Kidney (tissue), 14 donors: Measurements from ENCODE around the gene PALLD. TPM values are rescaled to one million over a fixed set of nuclear protein-coding genes. Genes with fewer than 3 reads are reported as not detected.
A peak's percentile ranks its signal among the peaks of the same experiment; 100 is the strongest.

Experiments used
- DNase-seq, 5 donors: peaks; one replicate each; pipeline ENCODE4 v3.0.0-alpha.2; 2013 to 2020
- FAIRE-seq: peaks from 2 replicates; lab custom pipeline; 2012; peaks lifted over from hg19 to GRCh38; lab: Jason Lieb, UNC
- H3K27ac ChIP-seq, 2 donors: one replicate each; pipeline ENCODE4 v1.7.0; 2013; ENCODE audit warnings: low read depth in 2 of 2, low read length in 2 of 2, inconsistent platforms in 1 of 2
- H3K27me3 ChIP-seq: one replicate; pipeline ENCODE4 v1.7.1; 2013; ENCODE audit warnings: low read length, inconsistent platforms; ENCODE audit not compliant: control insufficient read depth, insufficient read depth
- H3K36me3 ChIP-seq, 3 donors: one replicate each; pipeline versions ENCODE4 v1.7.0 to v1.7.1; 2013; ENCODE audit warnings: low read length in 3 of 3, control low read depth in 1 of 3, inconsistent platforms in 1 of 3; ENCODE audit not compliant: insufficient read depth in 3 of 3, control insufficient read depth in 2 of 3
- H3K4me1 ChIP-seq, 3 donors: one replicate each; pipeline versions ENCODE4 v1.7.0 to v1.7.1; 2013; ENCODE audit warnings: low read length in 3 of 3, inconsistent platforms in 1 of 3, low read depth in 1 of 3; ENCODE audit not compliant: control insufficient read depth in 2 of 3, insufficient read depth in 2 of 3
- H3K4me3 ChIP-seq, 3 donors: one replicate each; pipeline versions ENCODE4 v1.7.0 to v1.8.1; 2013; ENCODE audit warnings: low read length in 3 of 3, control low read depth in 1 of 3, inconsistent platforms in 1 of 3
- H3K9ac ChIP-seq, 3 donors: one replicate each; pipeline versions ENCODE4 v1.7.0 to v1.7.1; 2013; ENCODE audit warnings: low read length in 3 of 3, control low read depth in 1 of 3, inconsistent platforms in 1 of 3
- H3K9me3 ChIP-seq, 3 donors: one replicate each; pipeline versions ENCODE4 v1.7.0 to v1.7.1; 2013; ENCODE audit warnings: low read length in 3 of 3, control low read depth in 1 of 3, inconsistent platforms in 1 of 3; ENCODE audit not compliant: control insufficient read depth in 2 of 3, insufficient read depth in 1 of 3
- CTCF ChIP-seq: IDR thresholded peaks from 3 replicates; pipeline ENCODE4 v1.5.1; 2012; ENCODE audit warnings: mild to moderate bottlenecking, moderate library complexity, borderline replicate concordance; ENCODE audit not compliant: insufficient read depth; ENCODE audit errors: extremely low read depth
- intact Hi-C: fragments of 100-400 bp; cut with DNase I; formaldehyde crosslinking; loops from one replicate; pipeline ENCODE4 v1.11.1; 2022
- polyA plus RNA-seq: library from polyadenylated mRNA; stranded (reverse); fragments of 350-450 nt; fragmentation: Illumina TruSeq; extraction: RNeasy Lipid Tissue Mini Kit (QIAGEN cat#74804); gene quantifications from one replicate; pipeline ENCODE4 v1.2.3, GENCODE V29; 2014; ENCODE audit warnings: low read depth, low replicate concordance; ENCODE audit not compliant: insufficient read depth
- total RNA-seq: library from RNA; stranded (reverse); fragmentation: NEBNext Ultra II Directional; extraction: Animal tissue kit (Norgen Biotek cat#: 25700); gene quantifications from one replicate; pipeline ENCODE4 v1.2.1, GENCODE V29; 2021
- donor health status: control.
- donor health status: control.
- donor health status: control.
- donor health status: control.
- donor health status: control.
- donor health status: DM: yes; HTN: yes; CAD: no.
- donor health status: Normal renal cell carcinoma (clear cell type).

The PALLD gene
- total and polyA plus RNA-seq, 2 donors from 2014 or later: 43.4 to 120 TPM

GRCh38 chr4:168928875-168929274, 432.0 kb downstream of the PALLD start:
- Histone ChIP-seq H3K4me1 (no peaks in the 10 kb centered on the region), H3K27me3 (no peaks in the 10 kb centered on the region), H3K9ac (no peak overlapping the region), H3K4me3 (no peak overlapping the region), H3K36me3 (peaks cover 14 to 25% (median 17%) of the 10 kb centered on the region in 3 donors), H3K9me3 (no peaks in the 10 kb centered on the region), H3K27ac (no peak overlapping the region)
- no peak for TF ChIP-seq CTCF
- FAIRE-seq (no peak), DNase-seq (no peak)
- intact Hi-C loops: loop anchor here (10.0 kb wide), 1 partner anchor 556 kb away; no protein-coding TSS in a partner anchor

GRCh38 chr4:168930413-168931196, 433.8 kb downstream of the PALLD start:
- peaks cover 3 to 21% (median 8%) of the 10 kb centered on the region in 3 donors for H3K36me3 ChIP-seq

GRCh38 chr4:168931215-168931650, 434.4 kb downstream of the PALLD start:
- Histone ChIP-seq H3K9ac (no peak overlapping the region), H3K4me1 (no peaks in the 10 kb centered on the region), H3K27ac (no peak overlapping the region), H3K9me3 (no peaks in the 10 kb centered on the region), H3K4me3 (no peak overlapping the region), H3K27me3 (no peaks in the 10 kb centered on the region), H3K36me3 (peaks cover 3 to 18% (median 8%) of the 10 kb centered on the region in 3 donors)
- intact Hi-C loops: no loop called here
- DNase-seq: no peak
- no peak for FAIRE-seq
- no peak for TF ChIP-seq CTCF

More at GRCh38 chr4:168930413-168931196, 433.8 kb downstream of the PALLD start:
- H3K4me3 ChIP-seq: no peak overlapping the region
- no peak overlapping the region for H3K9ac ChIP-seq
- TF ChIP-seq CTCF: no peak
- DNase-seq: peak in 1 of 5 donors; percentile 55
- no peaks in the 10 kb centered on the region for H3K9me3 ChIP-seq
- H3K27me3 ChIP-seq: no peaks in the 10 kb centered on the region
- no peak for FAIRE-seq
- no peaks in the 10 kb centered on the region for H3K4me1 ChIP-seq
- intact Hi-C loops: no loop called here
- no peak overlapping the region for H3K27ac ChIP-seq
